IMR-90 (cell line): ENCODE results near the gene ZNF76. TPM values are rescaled to one million over a fixed set of nuclear protein-coding genes. Genes with fewer than 3 reads are reported as not detected.
"Not testable (repeated sequence)": the region's sequence is repeated elsewhere in the genome, so short reads cannot be mapped to it uniquely, and the experiment has no call there.

Source experiments
- ATAC-seq: fragments of 200-7000 bp; cut with Tn5 transposase; 2 replicates; pipeline ENCODE4 v1.9.1; 2020; ENCODE audit warnings: low read depth, mild to moderate bottlenecking, moderate library complexity
- BruUV-seq: library from RNA; stranded (reverse); fragments of 400-500 nt; replicated peaks from 2 replicates; lab custom pipeline; 2021; lab: Mats Ljungman, UMichigan
- CTCF ChIA-PET: fragments of 300-600 bp; formaldehyde crosslinking; extraction: SDS; loops from one replicate; lab custom pipeline; 2021; ENCODE audit warnings: antibody characterized with exemption; lab: Yijun Ruan, JAX
- POLR2A ChIA-PET: fragments of 300-600 bp; sonication (Branson Sonifier 250); formaldehyde crosslinking; loops from one replicate; lab custom pipeline; 2022; ENCODE audit warnings: antibody characterized with exemption; ENCODE audit not compliant: unreplicated experiment; lab: Charles Lee
- DNase-seq: peaks from one replicate; pipeline ENCODE4 v3.0.0; 2013
- H2AFZ ChIP-seq: replicated peaks from 2 replicates; pipeline ENCODE3; 2013; ENCODE audit warnings: low read length, mild to moderate bottlenecking; ENCODE audit not compliant: poor library complexity
- H2AK5ac ChIP-seq: 2 replicates; pipeline ENCODE4 v1.6.1; 2013; ENCODE audit warnings: low read depth, low read length, inconsistent platforms
- H2AK9ac ChIP-seq: replicated peaks from 2 replicates; pipeline ENCODE3; 2013; ENCODE audit warnings: mild to moderate bottlenecking, low read depth, low read length, moderate library complexity; ENCODE audit not compliant: poor library complexity
- H2BK120ac ChIP-seq: 2 replicates; pipeline ENCODE4 v1.6.1; 2013; ENCODE audit warnings: low read depth, low read length, inconsistent platforms
- H2BK15ac ChIP-seq: 3 replicates; pipeline ENCODE4 v1.6.1; 2013; ENCODE audit warnings: low read depth, low read length, inconsistent platforms
- H2BK20ac ChIP-seq: 2 replicates; pipeline ENCODE4 v1.6.1; 2013; ENCODE audit warnings: low read depth, mild to moderate bottlenecking, inconsistent platforms, low read length, moderate library complexity
- H2BK5ac ChIP-seq: 2 replicates; pipeline ENCODE4 v1.6.1; 2013; ENCODE audit warnings: mild to moderate bottlenecking, low read depth, low read length, inconsistent platforms; ENCODE audit not compliant: poor library complexity, severe bottlenecking
- H3K14ac ChIP-seq: replicated peaks from 2 replicates; pipeline ENCODE4 v1.6.1; 2013; ENCODE audit warnings: low read depth, low read length, inconsistent platforms
- H3K18ac ChIP-seq: 2 replicates; pipeline ENCODE4 v1.6.1; 2013; ENCODE audit warnings: low read depth, low read length, control low read depth
- H3K23ac ChIP-seq: 2 replicates; pipeline ENCODE4 v1.6.1; 2013; ENCODE audit warnings: low read depth, low read length, inconsistent platforms
- H3K27ac ChIP-seq: 2 replicates; pipeline ENCODE4 v1.5.1; 2013; ENCODE audit warnings: mild to moderate bottlenecking, control low read depth, low read length; ENCODE audit not compliant: insufficient read depth
- H3K27me3 ChIP-seq: 2 replicates; pipeline ENCODE4 v1.6.1; 2013; ENCODE audit warnings: low read length; ENCODE audit not compliant: control insufficient read depth, insufficient read depth
- H3K36me3 ChIP-seq: 2 replicates; pipeline ENCODE4 v1.6.1; 2013; ENCODE audit warnings: low read length, mixed read lengths; ENCODE audit not compliant: control insufficient read depth, insufficient read depth
- H3K4ac ChIP-seq: 2 replicates; pipeline ENCODE4 v1.6.1; 2013; ENCODE audit warnings: low read depth, low read length, inconsistent platforms
- H3K4me1 ChIP-seq: 2 replicates; pipeline ENCODE4 v1.6.1; 2013; ENCODE audit warnings: low read length, mixed read lengths; ENCODE audit not compliant: control insufficient read depth, insufficient read depth
- H3K4me2 ChIP-seq: 2 replicates; pipeline ENCODE4 v1.6.1; 2013; ENCODE audit warnings: low read depth, mild to moderate bottlenecking, control low read depth, low read length, moderate library complexity
- H3K4me3 ChIP-seq: 2 replicates; pipeline ENCODE4 v1.5.1; 2013; ENCODE audit warnings: low read depth, mild to moderate bottlenecking, control low read depth, low read length, moderate library complexity; ENCODE audit not compliant: insufficient read depth
- H3K56ac ChIP-seq: 2 replicates; pipeline ENCODE4 v1.6.1; 2013; ENCODE audit warnings: low read length, inconsistent platforms; ENCODE audit not compliant: insufficient read depth; ENCODE audit errors: extremely low read depth
- H3K79me1 ChIP-seq, 2 experiments: 2 replicates each; pipeline ENCODE4 v1.6.1; 2013; ENCODE audit warnings: low read length in 2 of 2, inconsistent platforms in 1 of 2, low read depth in 1 of 2
- H3K9ac ChIP-seq: 2 replicates; pipeline ENCODE4 v1.6.1; 2013; ENCODE audit warnings: low read depth, low read length, control low read depth
- H3K9me1 ChIP-seq: 2 replicates; pipeline ENCODE4 v1.6.1; 2013; ENCODE audit warnings: low read length, inconsistent platforms; ENCODE audit not compliant: insufficient read depth
- H3K9me3 ChIP-seq: 2 replicates; pipeline ENCODE4 v1.6.1; 2013; ENCODE audit warnings: low read length; ENCODE audit not compliant: control insufficient read depth, insufficient read depth
- H4K20me1 ChIP-seq: 2 replicates; pipeline ENCODE4 v1.6.1; 2013; ENCODE audit warnings: low read length, inconsistent platforms; ENCODE audit not compliant: insufficient read depth
- H4K5ac ChIP-seq: 2 replicates; pipeline ENCODE4 v1.6.1; 2013; ENCODE audit warnings: mild to moderate bottlenecking, low read depth, low read length, control low read depth
- H4K8ac ChIP-seq, 2 experiments: 2 replicates each; pipeline ENCODE4 v1.6.1; 2013; ENCODE audit warnings: low read depth in 2 of 2, low read length in 2 of 2, control low read depth in 1 of 2, inconsistent platforms in 1 of 2
- H4K91ac ChIP-seq: 2 replicates; pipeline ENCODE4 v1.6.1; 2013; ENCODE audit warnings: low read depth, low read length, inconsistent platforms; ENCODE audit not compliant: insufficient read depth
- WGBS, 2 experiments: methylation state at CpG; one replicate each; pipeline versions ENCODE4 v1.1.5 to v1.1.7; 2013; ENCODE audit warnings: missing lambda C conversion rate in 2 of 2; ENCODE audit not compliant: insufficient read length in 1 of 2; ENCODE audit errors: extremely low coverage in 2 of 2; 5-methylcytosine and 5-hydroxymethylcytosine counted together
- dilution Hi-C: fragments of 300-500 bp; cut with HindIII; formaldehyde crosslinking; loops from one replicate; pipeline ENCODE4 v1.14.3; 2018; ENCODE audit warnings: low sequenced_read_pairs; ENCODE audit not compliant: unreplicated experiment
- in situ Hi-C: fragments of 300-500 bp; cut with MboI; formaldehyde crosslinking; loops from 3 replicates; pipeline ENCODE4 v1.14.3; 2019; ENCODE audit warnings: low sequenced_read_pairs, inconsistent platforms, mixed read lengths
- intact Hi-C: fragments of 100-400 bp; cut with micrococcal nuclease; formaldehyde crosslinking; loops from 2 replicates; pipeline ENCODE4 v1.10.0; 2022
- polyA plus RNA-seq, 3 experiments: library from polyadenylated mRNA; depleted of rRNA; stranded (reverse); fragments of >200 nt; gene quantifications; 2 replicates each; pipeline ENCODE4 v1.2.3, GENCODE V29; 2012; ENCODE audit warnings: low replicate concordance in 1 of 3
- total RNA-seq: library from RNA; depleted of rRNA; stranded (reverse); fragments of >200 nt; gene quantifications from 2 replicates; pipeline ENCODE4 v1.2.3, GENCODE V29; 2012

ZNF76 gene
- total and polyA plus RNA-seq, 2 of the 4 experiments (the other 2 are of a cell fraction) = 19.9 to 21.1 TPM

DNA sequence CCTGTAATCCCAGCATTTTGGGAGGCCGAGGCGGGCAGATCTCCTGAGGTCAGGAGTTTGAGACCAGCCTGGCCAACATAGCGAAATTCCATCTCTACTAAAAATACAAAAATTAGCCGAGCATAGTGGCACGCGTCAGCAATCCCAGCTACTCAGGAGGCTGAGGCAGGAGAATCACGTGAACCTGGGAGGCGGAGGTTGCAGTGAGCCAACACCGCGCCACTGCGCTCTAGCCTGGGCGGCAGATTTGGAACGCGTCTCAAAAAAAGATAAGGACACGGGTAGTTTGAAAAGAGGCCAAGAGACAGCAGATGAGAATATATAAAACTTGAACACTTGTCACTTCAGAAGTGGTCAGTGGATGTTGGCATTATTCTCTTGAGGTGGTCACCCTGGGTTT lies 47.6 kb downstream of the ZNF76 start:
- H3K18ac ChIP-seq, H3K9me3 ChIP-seq, H3K9ac ChIP-seq, H3K4me3 ChIP-seq, H2BK20ac ChIP-seq, H3K56ac ChIP-seq, BruUV-seq, H2BK15ac ChIP-seq, H4K20me1 ChIP-seq, H3K27ac ChIP-seq, dilution Hi-C loops, ATAC-seq, H4K5ac ChIP-seq, H2AK5ac ChIP-seq, H2BK120ac ChIP-seq, H3K23ac ChIP-seq, H2BK5ac ChIP-seq, intact Hi-C loops, H3K4me2 ChIP-seq, H3K14ac ChIP-seq, H3K9me1 ChIP-seq, H3K4ac ChIP-seq, H3K4me1 ChIP-seq, H2AFZ ChIP-seq, DNase-seq, H4K91ac ChIP-seq, H3K79me1 ChIP-seq, H4K8ac ChIP-seq, POLR2A ChIA-PET, H2AK9ac ChIP-seq, H3K36me3 ChIP-seq: not testable (repeated sequence)
- 83% methylated on average over 11 of the region's 15 CpGs; no CpG with 5 or more reads in 1 of the 2 experiments for WGBS, 2 experiments
- CTCF ChIA-PET = interaction anchor here (2.7 kb wide), 1 partner anchor 11 kb away, joined by 9 read pairs; no protein-coding TSS in a partner anchor
- peaks cover 12% of the 10 kb centered on the region; the same call in 1 of the 2 replicates for H3K27me3 ChIP-seq
- in situ Hi-C loops = loop anchor here (25.0 kb wide), 1 partner anchor 430 kb away; the partner anchor contains the start of gene ARMC12

- POLR2A ChIA-PET, H3K4ac ChIP-seq, H3K79me1 ChIP-seq, H2BK120ac ChIP-seq, DNase-seq, ATAC-seq, H2AK5ac ChIP-seq, H2BK5ac ChIP-seq, H3K9me3 ChIP-seq, H3K9me1 ChIP-seq, H3K23ac ChIP-seq, CTCF ChIA-PET, H3K56ac ChIP-seq, H3K18ac ChIP-seq, dilution Hi-C loops, H4K20me1 ChIP-seq, H3K4me2 ChIP-seq, intact Hi-C loops, H3K4me3 ChIP-seq, H3K36me3 ChIP-seq, H3K4me1 ChIP-seq, BruUV-seq, H2AFZ ChIP-seq, H4K91ac ChIP-seq, H2AK9ac ChIP-seq, H4K8ac ChIP-seq, H4K5ac ChIP-seq, H3K9ac ChIP-seq, H3K14ac ChIP-seq, H3K27ac ChIP-seq, H2BK15ac ChIP-seq, H2BK20ac ChIP-seq: not testable (repeated sequence)
- peaks cover 15% of the 10 kb centered on the region; the same call in 1 of the 2 replicates for H3K27me3 ChIP-seq
- no CpG with 5 or more reads among the region's 2 CpGs for WGBS, 2 experiments
- in situ Hi-C loops = loop anchor here (25.0 kb wide), 1 partner anchor 429 kb away; the partner anchor contains the start of gene ARMC12
Measured at GRCh38 chr6:35308543-35308942, 49.0 kb downstream of the ZNF76 start.
